ENCODE data around the gene MYL4.

The MYL4 gene

DNA sequence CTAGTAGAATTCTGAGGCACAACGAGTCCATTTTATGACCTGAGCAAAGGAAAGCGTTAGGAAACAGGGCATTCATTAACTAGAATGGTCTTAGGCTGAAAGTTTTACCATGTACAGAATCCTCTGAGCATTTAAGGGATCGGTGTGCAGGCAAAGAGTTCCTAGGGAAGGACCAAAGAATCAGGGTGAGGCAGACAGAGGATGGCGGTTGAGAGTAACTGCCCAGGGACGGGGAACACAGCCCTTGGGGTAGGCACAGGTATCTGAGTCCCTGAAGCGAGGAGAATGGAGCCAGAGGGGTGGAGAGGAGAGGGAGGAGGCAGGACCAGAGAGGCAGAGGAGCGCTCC lies 30.4 kb downstream of the MYL4 start:
- no peaks in the 10 kb centered on the region for H3K4me1 ChIP-seq (ENCODE audit: control insufficient read depth, insufficient read depth, low read length)

DNA sequence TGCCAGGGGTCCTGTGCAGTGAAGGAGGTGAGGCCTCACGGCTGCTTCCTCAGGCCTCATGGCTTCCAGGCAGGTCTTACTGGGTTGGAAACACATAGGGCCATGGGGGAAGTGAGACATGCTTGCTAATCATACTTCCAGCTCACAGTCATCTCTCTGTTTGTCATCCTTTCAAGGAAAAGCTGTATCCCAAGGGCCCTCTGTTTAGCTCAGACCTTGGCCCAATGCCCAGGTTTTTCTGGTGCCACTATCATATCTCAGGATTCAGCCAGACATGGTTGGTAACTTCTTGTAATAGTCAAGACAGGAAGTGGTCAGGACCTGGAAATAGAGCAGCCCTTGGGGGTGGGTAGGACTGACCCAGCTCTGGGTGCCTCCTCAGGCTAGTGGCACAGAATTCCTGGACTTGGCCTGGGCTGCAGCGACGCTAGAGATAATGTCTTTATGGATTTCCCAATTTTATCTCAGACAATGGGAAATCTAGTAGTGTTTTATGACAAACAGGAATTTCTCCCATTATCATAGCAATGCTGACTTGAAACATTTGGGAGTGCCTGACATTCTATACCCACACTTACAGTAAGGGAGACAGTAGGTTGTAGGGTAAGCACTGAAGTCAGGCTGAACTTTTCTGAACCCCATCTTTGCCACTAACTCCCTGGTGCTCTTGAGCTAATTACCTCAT lies 31.0 kb downstream of the MYL4 start:
- H3K9me3 ChIP-seq (ENCODE audit: control insufficient read depth, low read length), result no peaks in the 10 kb centered on the region
- WGBS, 2 experiments, result 84 to 89% methylated on average over 3 of the region's 3 CpGs

More for the DNA sequence above, 30.4 kb downstream of the MYL4 start:
- no peak overlapping the region for H3K4me3 ChIP-seq (ENCODE audit: insufficient read depth, low read depth, low read length)
- no peak overlapping the region for H3K27ac ChIP-seq (ENCODE audit: insufficient read depth, low read depth, low read length, poor library complexity, severe bottlenecking)
- H3K9me3 ChIP-seq (ENCODE audit: control insufficient read depth, low read length), result no peaks in the 10 kb centered on the region
- H3K36me3 ChIP-seq (ENCODE audit: control insufficient read depth, insufficient read depth, low read length), result no peaks in the 10 kb centered on the region
- 86 to 89% methylated on average over 7 of the region's 7 CpGs for WGBS, 2 experiments
- no peaks in the 10 kb centered on the region for H3K27me3 ChIP-seq (ENCODE audit: control insufficient read depth, insufficient read depth, low read length, poor library complexity, severe bottlenecking)

DNA sequence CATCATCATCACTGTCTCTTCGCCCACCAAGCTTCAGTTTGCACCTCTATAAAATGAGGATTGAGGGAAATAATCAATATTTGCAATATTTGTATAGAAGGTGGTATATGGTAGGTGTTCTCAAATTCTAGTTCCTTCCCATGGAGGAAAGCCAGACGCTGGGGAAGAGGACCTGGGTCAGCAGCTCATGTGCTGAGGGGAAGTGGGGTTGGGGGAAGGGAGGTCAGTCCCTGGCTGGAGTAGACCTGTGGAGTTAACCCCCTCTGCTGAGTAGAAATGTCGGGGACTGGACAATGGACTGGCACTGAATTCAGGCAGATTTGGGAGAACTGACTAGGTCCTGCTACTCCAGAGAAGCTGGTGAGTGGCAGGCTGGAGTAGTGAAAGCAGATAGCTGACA lies 31.7 kb downstream of the MYL4 start:
- Histone ChIP-seq H3K9me3 (ENCODE audit: control insufficient read depth, low read length) (no peaks in the 10 kb centered on the region), H3K27me3 (ENCODE audit: control insufficient read depth, insufficient read depth, low read length, poor library complexity, severe bottlenecking) (no peaks in the 10 kb centered on the region), H3K36me3 (ENCODE audit: control insufficient read depth, insufficient read depth, low read length) (no peaks in the 10 kb centered on the region), H3K4me3 (ENCODE audit: insufficient read depth, low read depth, low read length) (no peak overlapping the region), H3K27ac (ENCODE audit: insufficient read depth, low read depth, low read length, poor library complexity, severe bottlenecking) (no peak overlapping the region), H3K4me1 (ENCODE audit: control insufficient read depth, insufficient read depth, low read length) (no peaks in the 10 kb centered on the region)
- WGBS, 2 experiments, result 75 to 92% methylated on average over 2 to 3 of the region's 3 CpGs

More for the DNA sequence above, 31.0 kb downstream of the MYL4 start:
- no peak overlapping the region for H3K4me3 ChIP-seq (ENCODE audit: insufficient read depth, low read depth, low read length)
- no peaks in the 10 kb centered on the region for H3K36me3 ChIP-seq (ENCODE audit: control insufficient read depth, insufficient read depth, low read length)
- no peak overlapping the region for H3K27ac ChIP-seq (ENCODE audit: insufficient read depth, low read depth, low read length, poor library complexity, severe bottlenecking)
- H3K27me3 ChIP-seq (ENCODE audit: control insufficient read depth, insufficient read depth, low read length, poor library complexity, severe bottlenecking), result no peaks in the 10 kb centered on the region
- no peaks in the 10 kb centered on the region for H3K4me1 ChIP-seq (ENCODE audit: control insufficient read depth, insufficient read depth, low read length)

DNA sequence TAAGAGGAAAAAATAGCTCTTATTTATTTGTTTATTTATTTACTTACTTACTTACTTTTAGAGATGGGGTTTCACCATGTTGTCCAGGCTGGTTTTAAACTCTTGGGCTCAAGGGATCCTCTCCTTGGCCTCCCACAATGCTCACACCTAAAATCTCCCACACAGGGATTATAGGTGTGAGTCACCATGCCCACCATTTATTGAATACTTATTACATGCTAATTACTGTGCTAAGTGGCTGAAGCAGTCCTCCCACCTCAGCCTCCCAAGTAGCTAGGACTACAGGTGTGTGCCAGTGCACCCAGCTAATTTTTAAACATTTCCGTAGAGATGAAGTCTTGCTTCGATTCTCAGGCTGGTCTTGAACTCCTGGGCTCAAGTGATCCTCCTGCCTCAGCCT lies 33.5 kb downstream of the MYL4 start:
- 90 to 98% methylated on average over 2 of the region's 2 CpGs for WGBS, 2 experiments
- Histone ChIP-seq H3K9me3 (ENCODE audit: control insufficient read depth, low read length) (no peaks in the 10 kb centered on the region), H3K36me3 (ENCODE audit: control insufficient read depth, insufficient read depth, low read length) (no peaks in the 10 kb centered on the region), H3K27me3 (ENCODE audit: control insufficient read depth, insufficient read depth, low read length, poor library complexity, severe bottlenecking) (no peaks in the 10 kb centered on the region), H3K4me3 (ENCODE audit: insufficient read depth, low read depth, low read length) (no peak overlapping the region), H3K27ac (ENCODE audit: insufficient read depth, low read depth, low read length, poor library complexity, severe bottlenecking) (no peak overlapping the region), H3K4me1 (ENCODE audit: control insufficient read depth, insufficient read depth, low read length) (no peaks in the 10 kb centered on the region)

DNA sequence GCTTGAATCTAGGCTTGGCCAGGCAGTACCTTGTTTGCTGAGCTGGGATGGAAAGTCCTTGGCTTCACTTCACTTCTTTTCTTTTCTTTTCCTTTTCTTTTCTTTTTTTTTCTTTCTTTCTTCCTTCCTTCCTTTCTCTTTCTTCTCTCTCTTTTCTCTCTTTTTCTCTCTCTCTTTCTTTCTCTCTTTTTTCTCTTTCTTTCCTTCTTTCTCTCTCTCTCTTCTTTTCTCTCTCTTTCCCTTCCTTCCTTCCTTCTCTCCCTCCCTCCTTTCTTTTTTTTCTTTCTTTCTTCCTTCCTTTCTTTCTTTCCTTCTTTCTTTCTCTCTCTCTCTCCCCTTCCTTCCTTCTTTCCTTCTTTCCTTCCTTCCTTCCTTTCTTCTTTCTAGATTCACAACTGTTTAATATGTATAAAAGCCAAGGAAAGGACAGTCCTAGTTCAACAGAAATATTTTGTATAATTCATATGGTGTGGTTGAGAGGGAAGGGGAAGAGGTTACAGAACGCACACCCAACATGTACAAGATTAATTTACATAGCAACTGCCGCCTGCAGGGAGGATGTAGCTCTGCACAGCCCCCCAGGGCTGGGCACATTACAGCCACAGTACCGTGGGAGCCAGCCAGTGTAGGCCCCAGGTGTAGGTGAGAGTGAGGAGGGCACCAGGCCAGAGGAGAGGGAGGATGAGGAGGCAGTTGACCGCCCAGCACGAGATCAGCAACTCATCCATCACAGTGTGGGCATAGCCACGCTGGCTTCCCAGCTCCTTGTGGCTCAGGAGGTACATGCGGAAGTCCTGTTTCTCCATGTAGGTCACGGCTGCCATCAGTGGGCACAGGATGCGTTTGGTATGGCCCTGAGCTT lies 34.8 kb downstream of the MYL4 start:
- H3K27ac ChIP-seq (ENCODE audit: insufficient read depth, low read depth, low read length, poor library complexity, severe bottlenecking), result no peak overlapping the region
- WGBS, 2 experiments, result 94% methylated on average over 8 to 9 of the region's 9 CpGs
- no peaks in the 10 kb centered on the region for H3K27me3 ChIP-seq (ENCODE audit: control insufficient read depth, insufficient read depth, low read length, poor library complexity, severe bottlenecking)
- H3K4me3 ChIP-seq (ENCODE audit: insufficient read depth, low read depth, low read length), result no peak overlapping the region
- H3K36me3 ChIP-seq (ENCODE audit: control insufficient read depth, insufficient read depth, low read length), result no peaks in the 10 kb centered on the region
- no peaks in the 10 kb centered on the region for H3K9me3 ChIP-seq (ENCODE audit: control insufficient read depth, low read length)
- no peaks in the 10 kb centered on the region for H3K4me1 ChIP-seq (ENCODE audit: control insufficient read depth, insufficient read depth, low read length)

DNA sequence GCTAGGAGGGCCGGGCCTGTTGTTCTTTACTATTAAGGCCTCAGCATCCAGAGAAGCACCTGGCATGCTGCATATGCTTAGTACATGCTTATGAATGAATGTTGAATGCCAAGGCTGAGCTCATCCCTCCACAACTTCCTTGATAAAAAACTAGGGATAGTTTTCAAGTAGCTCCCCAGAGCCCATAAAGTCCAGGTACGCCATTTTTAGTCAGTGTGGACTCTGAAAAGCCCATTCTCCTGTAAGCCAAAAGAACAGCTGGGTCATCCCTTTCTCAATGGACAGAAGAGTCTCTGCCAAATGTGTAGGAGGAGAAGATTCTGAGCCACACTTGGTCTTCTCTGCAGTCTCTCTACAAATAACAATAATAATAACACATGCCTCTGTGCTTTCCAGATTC lies 35.5 kb downstream of the MYL4 start:
- Histone ChIP-seq H3K36me3 (ENCODE audit: control insufficient read depth, insufficient read depth, low read length) (no peaks in the 10 kb centered on the region), H3K4me1 (ENCODE audit: control insufficient read depth, insufficient read depth, low read length) (no peaks in the 10 kb centered on the region), H3K4me3 (ENCODE audit: insufficient read depth, low read depth, low read length) (no peak overlapping the region), H3K27me3 (ENCODE audit: control insufficient read depth, insufficient read depth, low read length, poor library complexity, severe bottlenecking) (no peaks in the 10 kb centered on the region), H3K27ac (ENCODE audit: insufficient read depth, low read depth, low read length, poor library complexity, severe bottlenecking) (no peak overlapping the region), H3K9me3 (ENCODE audit: control insufficient read depth, low read length) (no peaks in the 10 kb centered on the region)
- WGBS, 2 experiments, result 93 to 97% methylated on average over 2 of the region's 2 CpGs

DNA sequence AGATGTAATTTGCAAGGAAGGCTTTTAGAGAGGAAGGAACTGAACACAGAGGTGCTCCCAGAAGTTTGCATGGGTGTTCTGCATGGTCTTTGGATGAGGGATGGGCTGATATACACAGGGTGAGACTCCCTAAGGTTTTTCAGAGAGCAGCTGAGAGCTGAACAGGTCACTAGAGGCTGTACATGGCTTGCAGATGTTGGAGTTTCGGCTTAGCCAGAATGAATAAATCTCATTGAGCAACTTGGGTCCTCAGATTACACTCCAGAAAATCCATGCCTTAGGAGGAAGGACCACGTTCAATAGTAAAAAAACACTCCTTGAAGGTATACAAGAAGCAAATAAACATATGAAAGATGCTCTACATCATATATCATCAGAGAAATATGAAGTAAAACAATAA lies 37.0 kb downstream of the MYL4 start:
- H3K4me1 ChIP-seq (ENCODE audit: control insufficient read depth, insufficient read depth, low read length), result no peaks in the 10 kb centered on the region
- no peak overlapping the region for H3K27ac ChIP-seq (ENCODE audit: insufficient read depth, low read depth, low read length, poor library complexity, severe bottlenecking)
- no peaks in the 10 kb centered on the region for H3K36me3 ChIP-seq (ENCODE audit: control insufficient read depth, insufficient read depth, low read length)
- no peaks in the 10 kb centered on the region for H3K27me3 ChIP-seq (ENCODE audit: control insufficient read depth, insufficient read depth, low read length, poor library complexity, severe bottlenecking)
- H3K4me3 ChIP-seq (ENCODE audit: insufficient read depth, low read depth, low read length), result no peak overlapping the region
- 85 to 87% methylated on average over 1 to 2 of the region's 2 CpGs for WGBS, 2 experiments
- H3K9me3 ChIP-seq (ENCODE audit: control insufficient read depth, low read length), result no peaks in the 10 kb centered on the region

DNA sequence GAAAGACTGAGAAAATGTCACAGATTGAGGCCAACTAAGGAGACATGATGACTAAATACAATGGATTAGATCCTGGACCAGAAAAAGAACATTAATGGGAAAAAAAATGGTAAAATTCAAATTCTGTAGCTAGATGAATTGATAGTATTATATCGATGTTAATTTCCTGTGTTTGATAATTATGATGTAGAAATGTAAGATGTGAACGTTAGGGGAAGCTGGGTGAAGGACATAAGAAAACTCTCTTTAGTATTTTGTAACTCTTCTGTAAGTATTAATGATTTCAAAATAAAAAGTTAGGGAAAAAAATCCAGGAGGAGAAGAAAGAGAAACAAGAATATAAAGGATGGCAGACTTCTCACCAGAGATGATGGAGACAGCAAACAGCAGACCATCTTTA lies 41.7 kb downstream of the MYL4 start:
- Histone ChIP-seq H3K4me1 (ENCODE audit: control insufficient read depth, insufficient read depth, low read length) (no peaks in the 10 kb centered on the region), H3K9me3 (ENCODE audit: control insufficient read depth, low read length) (no peaks in the 10 kb centered on the region), H3K27ac (ENCODE audit: insufficient read depth, low read depth, low read length, poor library complexity, severe bottlenecking) (no peak overlapping the region), H3K27me3 (ENCODE audit: control insufficient read depth, insufficient read depth, low read length, poor library complexity, severe bottlenecking) (peaks cover 41% of the 10 kb centered on the region), H3K36me3 (ENCODE audit: control insufficient read depth, insufficient read depth, low read length) (no peaks in the 10 kb centered on the region), H3K4me3 (ENCODE audit: insufficient read depth, low read depth, low read length) (no peak overlapping the region)
- 86 to 91% methylated on average over 2 of the region's 2 CpGs for WGBS, 2 experiments

DNA sequence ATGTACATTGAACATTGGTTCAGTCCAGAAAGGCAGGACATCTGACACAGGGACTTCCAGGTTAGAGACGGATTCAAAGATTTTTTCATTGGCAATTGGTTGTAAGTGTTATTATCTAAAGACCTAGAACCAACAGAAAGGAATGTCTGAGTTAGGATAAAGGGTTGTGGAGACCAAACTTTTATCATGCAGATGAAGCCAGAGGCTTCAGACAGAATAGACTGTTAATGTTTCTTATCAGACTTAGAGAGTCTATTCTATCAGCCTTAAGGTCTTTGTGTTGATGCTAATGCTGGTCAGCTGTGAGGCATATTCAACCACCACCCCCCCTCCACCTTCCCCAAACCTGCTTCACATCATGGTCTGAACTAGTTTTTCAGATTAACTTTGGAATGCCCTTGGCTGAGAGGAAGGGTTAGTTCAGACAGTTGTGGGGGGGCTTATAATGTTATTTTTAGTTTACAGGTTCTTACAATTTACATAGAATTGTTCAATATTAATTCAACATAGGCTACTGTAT lies 42.3 kb downstream of the MYL4 start:
- H3K9me3 ChIP-seq (ENCODE audit: control insufficient read depth, low read length), result no peaks in the 10 kb centered on the region
- no peak overlapping the region for H3K4me3 ChIP-seq (ENCODE audit: insufficient read depth, low read depth, low read length)
- no peak overlapping the region for H3K27ac ChIP-seq (ENCODE audit: insufficient read depth, low read depth, low read length, poor library complexity, severe bottlenecking)
- H3K4me1 ChIP-seq (ENCODE audit: control insufficient read depth, insufficient read depth, low read length), result no peaks in the 10 kb centered on the region
- no peaks in the 10 kb centered on the region for H3K36me3 ChIP-seq (ENCODE audit: control insufficient read depth, insufficient read depth, low read length)
- 78 to 84% methylated on average over 1 of the region's 1 CpG for WGBS, 2 experiments
- H3K27me3 ChIP-seq (ENCODE audit: control insufficient read depth, insufficient read depth, low read length, poor library complexity, severe bottlenecking), result peaks cover 46% of the 10 kb centered on the region

DNA sequence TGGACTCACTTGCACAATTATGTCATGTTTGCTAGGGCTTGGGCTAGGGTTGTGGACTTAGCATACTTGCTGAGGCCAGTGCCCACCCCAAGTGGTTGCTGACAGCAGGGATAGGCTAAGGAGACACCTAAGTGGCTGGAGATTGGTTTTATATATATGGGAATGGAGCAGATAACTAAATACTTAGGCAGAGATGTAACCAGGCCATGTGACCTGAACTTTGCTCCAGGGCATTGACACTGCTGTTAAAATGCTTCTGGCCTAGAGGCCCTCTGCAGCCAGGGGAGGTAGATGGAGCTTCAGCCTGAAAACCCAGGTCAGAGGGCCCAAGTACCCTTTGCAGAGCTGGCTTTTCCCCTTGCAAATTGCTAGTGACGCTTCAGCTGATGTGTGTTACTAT lies 43.1 kb downstream of the MYL4 start:
- peaks cover 49% of the 10 kb centered on the region for H3K27me3 ChIP-seq (ENCODE audit: control insufficient read depth, insufficient read depth, low read length, poor library complexity, severe bottlenecking)
- 94 to 95% methylated on average over 1 of the region's 1 CpG for WGBS, 2 experiments
- H3K4me3 ChIP-seq (ENCODE audit: insufficient read depth, low read depth, low read length), result no peak overlapping the region
- H3K9me3 ChIP-seq (ENCODE audit: control insufficient read depth, low read length), result no peaks in the 10 kb centered on the region
- H3K27ac ChIP-seq (ENCODE audit: insufficient read depth, low read depth, low read length, poor library complexity, severe bottlenecking), result no peak overlapping the region
- no peaks in the 10 kb centered on the region for H3K36me3 ChIP-seq (ENCODE audit: control insufficient read depth, insufficient read depth, low read length)
- H3K4me1 ChIP-seq (ENCODE audit: control insufficient read depth, insufficient read depth, low read length), result no peaks in the 10 kb centered on the region

Measured in ectodermal cell (in vitro differentiated cells).